Testis (tissue), 3 donors: ENCODE measurements around the gene TBC1D25. TPM values are rescaled to one million over a fixed set of nuclear protein-coding genes. Genes with fewer than 3 reads are reported as not detected.

ENCODE experiments used
- DNase-seq: peaks from one replicate; pipeline ENCODE4 v3.0.0-alpha.2; 2019
- H3K27ac ChIP-seq, 2 donors: fragments of 200-600 bp; sonication (generic); one replicate each; pipeline ENCODE4 v1.5.1; 2019
- H3K27me3 ChIP-seq: fragments of 200-600 bp; sonication (generic); one replicate; pipeline ENCODE4 v1.5.1; 2019
- H3K36me3 ChIP-seq: fragments of 200-600 bp; sonication (generic); one replicate; pipeline ENCODE4 v1.5.1; 2017; ENCODE audit warnings: low read depth; ENCODE audit errors: missing control alignments
- H3K4me1 ChIP-seq: fragments of 200-600 bp; sonication (generic); one replicate; pipeline ENCODE4 v1.5.1; 2019
- H3K4me3 ChIP-seq, 2 donors: fragments of 200-600 bp; sonication (generic); one replicate each; pipeline ENCODE4 v1.5.1; 2017 to 2019
- H3K9me3 ChIP-seq: fragments of 200-600 bp; sonication (generic); one replicate; pipeline ENCODE4 v1.5.1; 2017
- POLR2A ChIP-seq: fragments of 450-650 bp; IDR thresholded peaks from one replicate; pipeline ENCODE4 v1.6.1; 2017; ENCODE audit warnings: antibody characterized with exemption, mild to moderate bottlenecking, moderate library complexity
- WGBS, 2 donors: methylation state at CpG; one replicate each; pipeline ENCODE4 v1.1.5; 2018; 5-methylcytosine and 5-hydroxymethylcytosine counted together
- intact Hi-C: fragments of 100-400 bp; cut with DNase I; formaldehyde crosslinking; loops from one replicate; pipeline ENCODE4 v1.15.1; 2023; ENCODE audit warnings: low total_unique reads
- polyA plus RNA-seq: library from polyadenylated mRNA; stranded (reverse); fragments of 350-450 nt; fragmentation: Illumina TruSeq; extraction: RNeasy Lipid Tissue Mini Kit (QIAGEN cat#74804); gene quantifications from one replicate; pipeline ENCODE4 v1.2.3, GENCODE V29; 2014; ENCODE audit warnings: low read depth, low replicate concordance; ENCODE audit not compliant: insufficient read depth
- total RNA-seq, 2 donors: library from RNA; depleted of rRNA; stranded (reverse); fragments of >200 nt; gene quantifications; one replicate each; pipeline ENCODE4 v1.2.3, GENCODE V29; 2016
- TF ChIP-seq, protein P1 (sequence below), 3 experiments: fragments of 450-650 bp in 2 of 3; fragments of 200-600 bp in 1 of 3; sonication (generic) in 1 of 3; IDR thresholded peaks; one replicate each; pipeline ENCODE4 v1.5.1; 2016 to 2019; ENCODE audit warnings: antibody characterized with exemption in 3 of 3, mild to moderate bottlenecking in 2 of 3, moderate library complexity in 1 of 3

TBC1D25 gene
- total and polyA plus RNA-seq, 3 donors from 2014 or later: 19.3 to 36.1 (median 27.3) TPM

DNA sequence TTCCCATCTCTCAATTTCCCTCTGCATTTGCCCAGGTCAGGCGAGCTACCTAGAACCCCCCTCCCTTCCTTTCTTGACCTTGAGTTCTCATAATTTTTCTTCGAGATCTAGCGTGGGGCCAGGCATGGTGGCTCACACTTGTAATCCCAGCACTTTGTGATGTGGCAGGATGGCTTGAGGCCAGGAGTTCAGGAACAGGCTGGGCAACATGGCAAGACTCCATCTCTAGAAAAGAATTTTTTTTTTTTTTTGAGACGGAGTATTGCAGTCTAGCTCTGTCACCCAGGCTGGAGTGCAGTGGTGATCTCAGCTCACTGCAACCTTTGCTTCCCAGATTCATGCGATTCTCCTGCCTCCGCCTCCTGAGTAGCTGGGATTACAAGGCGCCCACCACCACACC is 35.3 kb upstream of the TBC1D25 start:
- Histone ChIP-seq H3K36me3 (no peaks in the 10 kb centered on the region), H3K4me3 (no peak overlapping the region), H3K4me1 (no peaks in the 10 kb centered on the region), H3K9me3 (no peaks in the 10 kb centered on the region), H3K27ac (no peak overlapping the region), H3K27me3 (no peaks in the 10 kb centered on the region)
- TF ChIP-seq POLR2A: no peak
- TF ChIP-seq, protein P1, sequence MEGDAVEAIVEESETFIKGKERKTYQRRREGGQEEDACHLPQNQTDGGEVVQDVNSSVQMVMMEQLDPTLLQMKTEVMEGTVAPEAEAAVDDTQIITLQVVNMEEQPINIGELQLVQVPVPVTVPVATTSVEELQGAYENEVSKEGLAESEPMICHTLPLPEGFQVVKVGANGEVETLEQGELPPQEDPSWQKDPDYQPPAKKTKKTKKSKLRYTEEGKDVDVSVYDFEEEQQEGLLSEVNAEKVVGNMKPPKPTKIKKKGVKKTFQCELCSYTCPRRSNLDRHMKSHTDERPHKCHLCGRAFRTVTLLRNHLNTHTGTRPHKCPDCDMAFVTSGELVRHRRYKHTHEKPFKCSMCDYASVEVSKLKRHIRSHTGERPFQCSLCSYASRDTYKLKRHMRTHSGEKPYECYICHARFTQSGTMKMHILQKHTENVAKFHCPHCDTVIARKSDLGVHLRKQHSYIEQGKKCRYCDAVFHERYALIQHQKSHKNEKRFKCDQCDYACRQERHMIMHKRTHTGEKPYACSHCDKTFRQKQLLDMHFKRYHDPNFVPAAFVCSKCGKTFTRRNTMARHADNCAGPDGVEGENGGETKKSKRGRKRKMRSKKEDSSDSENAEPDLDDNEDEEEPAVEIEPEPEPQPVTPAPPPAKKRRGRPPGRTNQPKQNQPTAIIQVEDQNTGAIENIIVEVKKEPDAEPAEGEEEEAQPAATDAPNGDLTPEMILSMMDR (IDR thresholded peaks at IDR 0.05): no peak
- intact Hi-C loops: no loop called here
- no peak for DNase-seq
- WGBS, 2 donors: 52 to 59% methylated on average over 3 to 7 of the region's 7 CpGs

DNA sequence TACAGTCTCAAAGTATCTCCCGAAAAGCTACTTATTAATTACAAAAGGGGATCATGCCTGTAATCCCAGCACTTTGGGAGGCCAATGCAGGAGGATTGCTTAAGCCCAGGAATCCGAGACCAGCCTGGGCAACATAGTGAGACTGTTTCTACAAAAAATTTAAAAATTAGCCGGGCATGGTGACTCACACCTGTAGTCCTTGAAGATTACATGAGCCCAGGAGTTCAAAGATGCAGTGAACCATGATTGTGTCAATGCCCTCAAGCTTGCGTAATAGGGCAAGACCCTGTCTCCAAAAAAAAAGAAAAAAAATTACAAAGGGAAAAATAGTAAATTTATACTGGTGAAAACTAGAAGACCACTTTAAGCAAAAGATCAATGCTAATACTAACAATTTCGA is 34.0 kb upstream of the TBC1D25 start:
- Histone ChIP-seq H3K27ac (no peak overlapping the region), H3K36me3 (no peaks in the 10 kb centered on the region), H3K4me3 (no peak overlapping the region), H3K27me3 (no peaks in the 10 kb centered on the region), H3K4me1 (no peaks in the 10 kb centered on the region), H3K9me3 (no peaks in the 10 kb centered on the region)
- TF ChIP-seq, protein P1 (IDR thresholded peaks at IDR 0.05): no peak
- no peak for TF ChIP-seq POLR2A
- no peak for DNase-seq
- intact Hi-C loops: no loop called here
- 46 to 58% methylated on average over 5 of the region's 5 CpGs for WGBS, 2 donors

DNA sequence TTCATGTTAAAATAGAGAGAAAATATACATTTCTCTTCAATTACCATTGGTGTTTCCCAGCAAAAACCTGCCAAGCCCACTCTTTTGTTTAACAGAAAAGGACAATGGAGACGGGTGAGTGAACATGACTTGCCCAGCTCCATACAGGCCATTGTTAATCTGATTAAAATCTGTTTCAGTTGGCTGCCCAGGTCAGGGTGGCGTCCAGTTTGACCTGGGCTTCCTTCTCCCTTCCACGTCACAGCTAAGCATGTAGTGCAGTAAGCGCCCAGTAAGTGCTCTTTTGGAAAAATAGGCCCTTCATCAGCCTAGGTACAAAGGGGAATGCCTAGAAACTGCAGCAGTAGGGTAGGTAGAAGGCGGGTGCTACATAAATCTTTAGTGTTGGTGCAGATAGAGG is 32.3 kb upstream of the TBC1D25 start:
- no peak for DNase-seq
- Histone ChIP-seq H3K36me3 (no peaks in the 10 kb centered on the region), H3K9me3 (no peaks in the 10 kb centered on the region), H3K27ac (no peak overlapping the region), H3K4me1 (no peaks in the 10 kb centered on the region), H3K27me3 (no peaks in the 10 kb centered on the region), H3K4me3 (no peak overlapping the region)
- TF ChIP-seq POLR2A: no peak
- TF ChIP-seq, protein P1 (IDR thresholded peaks at IDR 0.05): no peak
- intact Hi-C loops: no loop called here
- WGBS, 2 donors: 37 to 78% methylated on average over 5 of the region's 5 CpGs

DNA sequence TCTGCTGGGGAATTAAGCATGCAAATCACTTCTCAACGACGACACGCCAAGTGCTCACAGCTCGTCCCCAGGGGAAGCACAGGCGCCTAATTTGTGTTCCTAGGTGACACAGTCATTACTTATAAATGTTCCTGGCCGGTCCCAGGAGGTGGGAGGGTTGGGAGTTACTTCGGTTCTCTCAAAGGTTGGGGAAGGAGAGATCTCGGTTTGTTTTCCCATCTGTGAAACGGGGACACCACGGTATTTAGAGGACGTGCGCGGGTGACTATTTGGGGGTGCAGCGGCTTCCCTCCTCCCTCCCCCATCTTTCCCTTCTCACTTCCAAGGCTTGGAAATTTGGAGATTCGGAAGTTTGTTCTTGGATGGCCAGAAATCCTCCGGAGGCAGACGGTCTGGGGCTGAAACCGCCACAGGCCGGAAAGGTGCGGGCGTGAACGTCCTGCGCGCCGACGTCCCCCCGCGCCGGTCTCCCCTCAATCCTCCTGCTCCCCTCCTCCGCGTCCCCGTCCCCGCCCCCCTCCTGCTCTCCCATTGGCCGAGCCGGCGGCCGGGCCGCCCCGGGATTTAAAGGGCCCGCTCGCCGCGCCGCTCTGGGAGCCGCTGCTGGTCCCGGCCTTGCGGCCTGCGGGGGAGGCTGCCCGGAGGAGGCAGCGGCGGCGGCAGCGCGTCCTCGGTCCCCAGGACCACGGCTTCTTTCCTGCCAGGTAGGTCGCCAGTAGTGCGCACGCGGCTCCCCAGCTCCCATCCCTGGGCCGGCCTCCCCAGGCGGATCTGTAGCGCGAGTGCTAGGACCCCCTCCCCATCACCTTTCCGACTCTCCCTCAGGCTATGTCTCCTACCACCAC is 30.9 kb upstream of the TBC1D25 start, which contains the start of gene PORCN:
Gene PORCN (plus strand): TSS at position 593 of the 845 bp plus-strand sequence. CDS start 829 bp downstream, outside the sequence.
- intact Hi-C loops: no loop called here
- no peaks in the 10 kb centered on the region for H3K27me3 ChIP-seq
- no peak for TF ChIP-seq POLR2A
- TF ChIP-seq, protein P1 (IDR thresholded peaks at IDR 0.05): no peak
- WGBS, 2 donors: 0% methylated on average over 4 to 32 of the region's 65 CpGs
- peak; percentile 86 for DNase-seq
- H3K36me3 ChIP-seq: no peaks in the 10 kb centered on the region
- no peaks in the 10 kb centered on the region for H3K9me3 ChIP-seq
- peak within 1 kb of the TSS; percentile 64 to 76 for H3K4me3 ChIP-seq
- no peaks in the 10 kb centered on the region for H3K4me1 ChIP-seq
- H3K27ac ChIP-seq: peak within 1 kb of the TSS; percentile 59
